H9 (cell line): ENCODE data around the gene PIAS3. TPM values are rescaled to one million over a fixed set of nuclear protein-coding genes. Genes with fewer than 3 reads are reported as not detected.

Experiments
- DNase-seq: peaks from one replicate; pipeline ENCODE4 v3.0.0-alpha.2; 2017
- H2AFZ ChIP-seq: one replicate; pipeline ENCODE4 v1.6.1; 2013; ENCODE audit warnings: mild to moderate bottlenecking, low read length, control low read depth, moderate library complexity
- H2AK5ac ChIP-seq: 2 replicates; pipeline ENCODE4 v1.6.1; 2013; ENCODE audit warnings: low read length, control low read depth, mixed read lengths; ENCODE audit not compliant: insufficient read length
- H2BK120ac ChIP-seq: one replicate; pipeline ENCODE4 v1.6.1; 2013; ENCODE audit warnings: low read depth, mild to moderate bottlenecking, low read length, control low read depth, inconsistent platforms; ENCODE audit not compliant: poor library complexity, severe bottlenecking
- H2BK12ac ChIP-seq: 2 replicates; pipeline ENCODE4 v1.6.1; 2013; ENCODE audit warnings: low read length, control low read depth, mixed read lengths, low read depth; ENCODE audit not compliant: insufficient read length
- H2BK15ac ChIP-seq: 2 replicates; pipeline ENCODE4 v1.6.1; 2013; ENCODE audit warnings: low read depth, low read length, control low read depth
- H2BK20ac ChIP-seq: one replicate; pipeline ENCODE4 v1.6.1; 2013; ENCODE audit warnings: low read depth, mild to moderate bottlenecking, low read length, control low read depth, inconsistent platforms; ENCODE audit not compliant: poor library complexity, severe bottlenecking
- H2BK5ac ChIP-seq: 2 replicates; pipeline ENCODE4 v1.6.1; 2013; ENCODE audit warnings: low read length, control low read depth, mixed read lengths; ENCODE audit not compliant: insufficient read length
- H3K14ac ChIP-seq: 2 replicates; pipeline ENCODE4 v1.6.1; 2013; ENCODE audit warnings: low read length, control low read depth; ENCODE audit not compliant: insufficient read depth
- H3K18ac ChIP-seq: 2 replicates; pipeline ENCODE4 v1.6.1; 2013; ENCODE audit warnings: low read depth, mild to moderate bottlenecking, mixed read lengths, low read length, control low read depth; ENCODE audit not compliant: insufficient read length
- H3K23ac ChIP-seq: 2 replicates; pipeline ENCODE4 v1.6.1; 2013; ENCODE audit warnings: low read length, control low read depth, mixed read lengths, low read depth; ENCODE audit not compliant: insufficient read length
- H3K23me2 ChIP-seq: 2 replicates; pipeline ENCODE4 v1.6.1; 2013; ENCODE audit warnings: low read depth, mild to moderate bottlenecking, mixed read lengths, low read length, control low read depth; ENCODE audit not compliant: insufficient read length, poor library complexity, severe bottlenecking
- H3K27ac ChIP-seq: 2 replicates; pipeline ENCODE4 v1.5.1; 2013; ENCODE audit warnings: low read length, control low read depth, mixed read lengths, low read depth; ENCODE audit not compliant: insufficient read length
- H3K27me3 ChIP-seq: 2 replicates; pipeline ENCODE4 v1.6.1; 2013; ENCODE audit warnings: low read length, control low read depth, inconsistent platforms; ENCODE audit not compliant: insufficient read depth
- H3K4ac ChIP-seq: 2 replicates; pipeline ENCODE4 v1.6.1; 2013; ENCODE audit warnings: low read depth, mild to moderate bottlenecking, control low read depth, inconsistent platforms, low read length, moderate library complexity
- H3K4me1 ChIP-seq: 2 replicates; pipeline ENCODE4 v1.6.1; 2013; ENCODE audit warnings: low read length, control low read depth, inconsistent platforms; ENCODE audit not compliant: insufficient read depth
- H3K4me2 ChIP-seq: 2 replicates; pipeline ENCODE4 v1.6.1; 2013; ENCODE audit warnings: low read length, control low read depth, mixed read lengths; ENCODE audit not compliant: insufficient read length, insufficient read depth
- H3K56ac ChIP-seq: 2 replicates; pipeline ENCODE4 v1.6.1; 2013; ENCODE audit warnings: low read depth, mild to moderate bottlenecking, mixed read lengths, low read length, control low read depth; ENCODE audit not compliant: insufficient read length
- H3K79me1 ChIP-seq: 2 replicates; pipeline ENCODE4 v1.6.1; 2013; ENCODE audit warnings: low read depth, mild to moderate bottlenecking, moderate library complexity, low read length, control low read depth, inconsistent platforms; ENCODE audit not compliant: insufficient read depth, poor library complexity, severe bottlenecking
- H3K79me2 ChIP-seq: 2 replicates; pipeline ENCODE4 v1.6.1; 2013; ENCODE audit warnings: low read length, control low read depth, inconsistent platforms; ENCODE audit not compliant: insufficient read depth
- H3K9ac ChIP-seq: 2 replicates; pipeline ENCODE4 v1.6.1; 2013; ENCODE audit warnings: low read length, control low read depth, mixed read lengths; ENCODE audit not compliant: insufficient read length; ENCODE audit errors: extremely low read depth
- H3K9me3 ChIP-seq: one replicate; pipeline ENCODE4 v1.6.1; 2013; ENCODE audit warnings: low read depth, low read length, inconsistent platforms; ENCODE audit not compliant: control insufficient read depth
- H3T11ph ChIP-seq: one replicate; pipeline ENCODE4 v1.6.1; 2013; ENCODE audit warnings: mild to moderate bottlenecking, low read length, control low read depth, inconsistent platforms
- H4K20me1 ChIP-seq: one replicate; pipeline ENCODE4 v1.6.1; 2013; ENCODE audit not compliant: control insufficient read depth, insufficient read length, insufficient read depth
- H4K5ac ChIP-seq: 2 replicates; pipeline ENCODE4 v1.6.1; 2013; ENCODE audit warnings: low read depth, mild to moderate bottlenecking, mixed read lengths, low read length, control low read depth; ENCODE audit not compliant: insufficient read length
- H4K8ac ChIP-seq: replicated peaks from 2 replicates; pipeline ENCODE4 v1.6.1; 2013; ENCODE audit warnings: low read length, control low read depth, mixed read lengths, low read depth; ENCODE audit not compliant: insufficient read length
- H4K91ac ChIP-seq: 2 replicates; pipeline ENCODE4 v1.6.1; 2013; ENCODE audit warnings: low read depth, mild to moderate bottlenecking, moderate library complexity, mixed read lengths, low read length, control low read depth; ENCODE audit not compliant: insufficient read length
- H3K27ac Mint-ChIP-seq, 3 experiments: 2 replicates in 2 of 3; 3 replicates in 1 of 3; pipeline ENCODE4 v1.8.0; 2020 to 2021; ENCODE audit warnings: mixed read lengths in 3 of 3, mild to moderate bottlenecking in 1 of 3, moderate library complexity in 1 of 3
- H3K27me3 Mint-ChIP-seq: 2 replicates; pipeline ENCODE4 v1.8.0; 2021; ENCODE audit warnings: low read depth, mild to moderate bottlenecking, moderate library complexity, mixed read lengths
- H3K36me3 Mint-ChIP-seq, 3 experiments: 2 replicates in 2 of 3; 3 replicates in 1 of 3; pipeline ENCODE4 v1.8.0; 2020 to 2021; ENCODE audit warnings: low read depth in 3 of 3, mixed read lengths in 3 of 3; ENCODE audit not compliant: insufficient read depth in 1 of 3
- H3K4me1 Mint-ChIP-seq, 2 experiments: 2 replicates each; pipeline ENCODE4 v1.8.0; 2020; ENCODE audit warnings: mixed read lengths in 2 of 2
- H3K4me3 Mint-ChIP-seq, 2 experiments: 2 replicates in 1 of 2; 3 replicates in 1 of 2; pipeline ENCODE4 v1.8.0; 2020 to 2021; ENCODE audit warnings: mild to moderate bottlenecking in 2 of 2, mixed read lengths in 2 of 2, moderate library complexity in 1 of 2
- H3K9me3 Mint-ChIP-seq, 2 experiments: 2 replicates in 1 of 2; 3 replicates in 1 of 2; pipeline ENCODE4 v1.8.0; 2020; ENCODE audit warnings: mild to moderate bottlenecking in 2 of 2, mixed read lengths in 2 of 2, moderate library complexity in 1 of 2
- CTCF ChIP-seq: fragments of 200-600 bp; sonication (generic); conservative IDR thresholded peaks from 3 replicates; pipeline ENCODE4 v1.8.0; 2021; ENCODE audit warnings: antibody characterized with exemption, mild to moderate bottlenecking
- WGBS: extraction: QIAGEN DNeasy Blood & Tissue Kit; methylation state at CpG from one replicate; pipeline ENCODE4 v1.1.7; 2013; ENCODE audit warnings: missing lambda C conversion rate, low lambda C conversion rate, mixed read lengths; ENCODE audit not compliant: insufficient read length; ENCODE audit errors: extremely low coverage; 5-methylcytosine and 5-hydroxymethylcytosine counted together
- total RNA-seq: library from RNA; stranded (reverse); gene quantifications from 2 replicates; pipeline ENCODE4 v1.2.1, GENCODE V29; 2021

PIAS3 gene
- total RNA-seq, 1 experiment from 2014 or later, result 33.9 TPM

- no peaks in the 10 kb centered on the region for H3K4me1 ChIP-seq
- H3K56ac ChIP-seq, result no peak overlapping the region
- H3K23ac ChIP-seq, result no peak overlapping the region
- H3K9me3 ChIP-seq, result no peaks in the 10 kb centered on the region
- H3K79me2 ChIP-seq, result no peaks in the 10 kb centered on the region; the same call in 1 of the 2 replicates
- H2AK5ac ChIP-seq, result no peak overlapping the region
- no peak overlapping the region for H4K8ac ChIP-seq
- H3T11ph ChIP-seq, result no peak overlapping the region
- Mint-ChIP-seq H3K27ac (peak overlapping the region in 1 of 3 experiments; percentile 48; a peak in 1 of 7 replicates), H3K36me3 (peaks cover 0 to 3% (median 1%) of the 10 kb centered on the region in 3 experiments; a peak in 3 of 7 replicates), H3K9me3 (no peaks in the 10 kb centered on the region), H3K4me3 (no peak overlapping the region), H3K27me3 (no peaks in the 10 kb centered on the region), H3K4me1 (peaks cover 20 to 22% of the 10 kb centered on the region in 2 experiments)
- H4K91ac ChIP-seq, result no peak overlapping the region
- H3K79me1 ChIP-seq, result peaks cover 2% of the 10 kb centered on the region
- WGBS, result no CpG with 5 or more reads among the region's 7 CpGs
- H2BK12ac ChIP-seq, result no peak overlapping the region
- H3K4ac ChIP-seq, result no peak overlapping the region
- no peak overlapping the region for H3K27ac ChIP-seq
- no peak overlapping the region for H3K4me2 ChIP-seq
- H3K18ac ChIP-seq, result no peak overlapping the region
- no peaks in the 10 kb centered on the region for H3K27me3 ChIP-seq
- no peak overlapping the region for H2BK20ac ChIP-seq
- no peaks in the 10 kb centered on the region for H4K20me1 ChIP-seq
- H3K14ac ChIP-seq, result no peak overlapping the region
- no peak overlapping the region for H2BK5ac ChIP-seq
- H2AFZ ChIP-seq, result no peak overlapping the region
- no peak for DNase-seq
- no peak overlapping the region for H2BK15ac ChIP-seq
- no peaks in the 10 kb centered on the region for H3K23me2 ChIP-seq
- TF ChIP-seq CTCF, result no peak
- H2BK120ac ChIP-seq, result no peak overlapping the region
- no peak overlapping the region for H4K5ac ChIP-seq
- H3K9ac ChIP-seq, result no peak overlapping the region
Observed at GRCh38 chr1:145806844-145807243, 52.0 kb downstream of the PIAS3 start.
